Urothelium cell line (cell line): ENCODE data around the gene MR1.
"Not testable (repeated sequence)": the region's sequence is repeated elsewhere in the genome, so short reads cannot be mapped to it uniquely, and the experiment has no call there.

Experiments used
- DNase-seq: peaks from one replicate; pipeline ENCODE4 v3.0.0; 2011; ENCODE audit warnings: low spot score, mixed read lengths
- FAIRE-seq: peaks from 2 replicates; lab custom pipeline; 2011; peaks lifted over from hg19 to GRCh38; lab: Jason Lieb, UNC

The MR1 gene

DNA sequence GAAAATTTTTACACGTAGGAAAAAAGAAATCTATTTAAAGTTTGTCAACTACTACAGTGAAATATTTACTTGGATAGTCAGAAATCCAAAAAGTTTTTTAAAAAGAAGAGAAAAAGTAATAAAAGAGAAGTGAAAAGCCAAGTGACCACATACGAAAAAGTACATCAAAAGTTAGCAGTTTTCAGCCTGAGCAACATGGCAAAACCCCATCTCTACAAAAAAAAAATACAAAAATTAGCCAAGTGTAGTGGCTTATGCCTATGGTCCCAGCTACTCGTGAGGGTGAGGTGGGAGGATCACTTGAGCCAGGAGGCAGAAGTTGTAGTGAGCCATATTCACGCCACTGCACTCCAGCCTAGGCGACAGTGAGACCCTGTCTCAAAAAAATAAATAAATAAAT is 5.2 kb upstream of the MR1 start:
- DNase-seq (no peak), FAIRE-seq (no peak)

DNA sequence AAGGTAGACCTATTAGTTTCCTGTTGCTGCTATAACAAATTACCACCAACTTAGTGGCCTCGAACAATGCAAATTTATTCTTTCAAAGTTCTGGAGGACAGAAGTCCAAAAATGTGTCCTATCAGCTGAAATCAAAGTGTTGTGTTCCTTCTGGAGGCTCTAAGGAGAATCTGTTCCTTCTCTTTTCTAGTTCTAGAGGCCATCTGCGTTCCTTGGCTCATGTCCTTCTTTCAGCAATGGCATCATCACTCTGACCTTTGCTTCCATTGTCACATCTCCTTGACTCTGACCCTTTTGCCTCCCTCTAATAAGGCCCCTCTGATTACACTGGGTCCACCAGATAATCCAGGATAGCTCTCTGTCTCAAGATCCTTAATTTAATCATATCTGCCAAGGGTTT is 1.2 kb upstream of the MR1 start:
- FAIRE-seq (no peak), DNase-seq (no peak)

DNA sequence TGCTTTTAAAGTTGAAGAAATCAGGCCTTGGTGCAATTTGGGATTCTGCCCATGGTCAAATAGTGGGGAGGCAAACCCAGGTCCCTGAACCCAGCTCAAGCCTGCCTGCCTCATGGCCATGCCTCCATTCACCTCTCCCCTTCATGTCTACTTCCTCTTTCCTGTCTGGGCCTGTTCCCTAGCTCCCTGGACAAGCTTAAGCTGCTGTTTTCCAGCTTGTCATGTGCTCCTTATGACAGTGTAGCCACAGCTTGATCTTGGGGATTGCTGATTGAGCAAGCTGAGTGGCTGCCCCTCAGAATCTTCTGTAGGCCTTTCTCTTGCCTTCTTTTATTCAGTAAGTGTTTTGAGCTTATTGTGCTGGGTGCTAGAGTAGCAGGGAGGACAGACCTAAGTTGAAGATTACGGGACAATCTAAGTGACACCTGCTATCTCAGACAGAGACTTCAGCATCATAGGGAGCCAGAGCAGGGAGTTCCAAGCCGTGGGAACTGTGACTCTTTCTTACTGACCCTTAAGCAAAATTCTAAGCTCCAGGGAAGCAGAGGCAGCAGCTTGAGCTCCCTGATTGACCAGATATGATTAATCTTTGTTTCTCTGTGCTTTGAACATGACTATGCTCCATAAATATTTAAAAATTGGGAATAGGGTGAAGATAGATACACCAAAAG is 520 bp upstream of the MR1 start:
- FAIRE-seq (no peak), DNase-seq (no peak)

DNA sequence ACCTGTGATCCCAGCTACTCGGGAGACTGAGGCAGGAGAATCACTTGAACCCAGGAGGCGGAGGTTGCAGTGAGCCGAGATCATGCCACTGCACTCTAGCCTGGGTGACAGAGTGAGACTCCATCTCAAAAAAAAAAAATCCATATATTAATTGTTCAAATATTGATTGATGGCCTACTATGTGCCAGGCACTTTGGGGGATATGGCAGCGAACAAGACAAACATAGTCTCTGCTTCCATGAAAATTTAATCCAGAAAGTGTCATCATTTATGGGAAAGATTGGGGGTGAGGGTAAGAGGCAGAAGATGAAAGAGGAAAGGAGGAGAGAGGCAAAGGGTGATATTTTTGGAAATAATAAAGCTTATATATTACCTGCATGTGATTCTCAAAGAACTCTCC is 1.4 kb downstream of the MR1 start:
- DNase-seq, FAIRE-seq: not testable (repeated sequence)

DNA sequence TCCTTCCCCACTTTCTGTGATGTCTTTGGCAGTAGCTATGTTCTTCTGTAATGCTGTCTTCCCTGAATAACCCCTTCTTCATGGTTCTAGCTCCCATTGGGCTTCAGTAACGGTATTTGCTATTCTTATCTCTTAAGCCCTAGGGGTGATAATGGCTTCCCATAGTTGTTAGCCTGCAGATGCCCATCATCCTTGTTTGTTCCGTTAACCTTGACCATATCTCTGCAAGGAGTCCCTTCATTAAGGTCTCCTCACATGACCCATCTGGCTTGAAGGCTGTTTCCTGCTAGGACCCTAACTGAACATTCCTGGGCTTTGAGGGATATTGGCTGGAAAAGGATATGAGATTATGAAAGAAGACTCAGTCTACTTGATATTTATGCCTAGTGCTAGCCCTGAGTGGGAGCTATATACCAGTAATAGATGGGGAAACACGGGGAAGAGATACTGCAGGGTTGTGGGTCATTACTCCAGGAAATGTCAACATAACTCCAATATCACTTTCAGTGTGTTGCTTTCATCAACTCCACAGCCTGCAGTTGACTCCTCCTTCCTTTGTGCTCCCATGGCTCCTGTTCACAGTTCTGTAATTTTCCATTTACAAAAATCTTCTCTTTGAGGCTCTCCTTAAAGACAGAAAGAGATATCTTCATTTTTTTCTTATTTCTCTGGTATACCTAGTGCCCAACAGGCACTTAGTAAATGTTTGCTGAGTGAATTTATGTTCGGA is 2.5 kb downstream of the MR1 start:
- DNase-seq (no peak), FAIRE-seq (no peak)

DNA sequence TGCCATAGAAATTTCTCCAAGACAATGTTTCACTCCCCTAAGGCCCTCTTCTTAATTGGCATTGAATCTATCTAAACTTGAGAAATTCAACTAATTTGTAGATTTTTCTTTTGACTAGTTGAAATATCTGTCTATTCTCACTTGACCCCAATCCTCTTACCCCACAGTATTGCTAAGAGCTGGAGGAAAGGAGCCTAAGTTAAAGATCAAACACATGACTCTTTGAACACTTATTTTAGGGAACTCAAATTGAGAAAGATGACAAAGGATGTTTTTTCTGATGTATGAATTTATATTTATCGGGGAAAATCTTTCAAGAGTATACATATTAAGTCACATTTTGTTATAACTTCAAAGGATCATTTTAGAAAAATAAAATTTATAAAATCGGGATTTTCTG is 3.6 kb downstream of the MR1 start:
- no peak for FAIRE-seq
- DNase-seq, result no peak

DNA sequence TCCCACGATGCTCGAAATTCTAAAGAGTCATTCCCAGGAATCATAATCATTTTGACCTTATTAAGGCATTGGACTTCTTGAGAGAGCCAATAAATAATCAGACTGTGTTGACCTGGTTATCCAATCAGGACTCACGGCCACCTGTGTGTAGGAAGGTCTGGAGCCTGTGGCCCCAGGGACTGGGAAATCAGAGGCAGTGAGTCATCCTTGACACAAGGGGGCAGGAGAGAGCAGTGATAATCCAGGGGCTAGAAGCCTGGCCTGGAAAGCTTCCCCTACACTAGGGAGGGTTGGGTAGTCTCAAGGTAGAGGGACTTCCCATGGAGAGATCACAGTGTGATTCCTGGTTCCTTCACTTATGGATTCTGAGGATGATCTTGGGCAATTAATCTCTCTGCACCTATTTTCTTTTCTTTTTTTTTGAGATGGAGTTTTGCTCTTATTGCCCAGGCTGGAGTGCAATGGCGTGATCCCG is 4.7 kb downstream of the MR1 start:
- no peak for FAIRE-seq

DNA sequence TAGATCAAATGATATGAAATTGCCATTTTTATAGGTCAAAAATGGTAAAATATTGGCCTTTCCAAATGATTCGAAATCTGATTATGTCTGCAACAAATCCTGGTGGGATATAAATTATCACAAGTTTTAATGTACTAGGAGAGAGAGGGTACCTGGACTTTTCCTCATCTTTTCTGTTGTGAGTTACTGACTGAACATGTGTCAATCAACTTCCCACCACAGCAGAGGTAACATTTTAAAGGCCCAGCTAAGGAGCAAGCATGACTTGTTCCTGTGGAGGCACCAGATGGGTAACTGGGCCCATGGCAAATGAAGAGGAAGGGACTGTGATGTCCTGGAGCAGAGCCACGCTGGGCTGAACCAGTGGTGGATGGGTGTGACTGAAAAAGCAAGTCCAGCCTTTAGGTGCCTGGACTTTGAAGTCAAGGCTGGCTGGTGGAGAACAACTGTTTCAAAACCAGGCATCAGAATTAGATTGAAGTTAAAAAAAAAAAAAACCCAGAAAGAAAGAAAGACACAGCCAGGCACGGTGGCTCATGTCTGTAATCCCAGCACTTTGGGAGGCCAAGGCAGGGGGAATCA is 6.6 kb downstream of the MR1 start:
- DNase-seq, result no peak
- no peak for FAIRE-seq

More for the DNA sequence above, 4.7 kb downstream of the MR1 start:
- DNase-seq, result peak; percentile 76

DNA sequence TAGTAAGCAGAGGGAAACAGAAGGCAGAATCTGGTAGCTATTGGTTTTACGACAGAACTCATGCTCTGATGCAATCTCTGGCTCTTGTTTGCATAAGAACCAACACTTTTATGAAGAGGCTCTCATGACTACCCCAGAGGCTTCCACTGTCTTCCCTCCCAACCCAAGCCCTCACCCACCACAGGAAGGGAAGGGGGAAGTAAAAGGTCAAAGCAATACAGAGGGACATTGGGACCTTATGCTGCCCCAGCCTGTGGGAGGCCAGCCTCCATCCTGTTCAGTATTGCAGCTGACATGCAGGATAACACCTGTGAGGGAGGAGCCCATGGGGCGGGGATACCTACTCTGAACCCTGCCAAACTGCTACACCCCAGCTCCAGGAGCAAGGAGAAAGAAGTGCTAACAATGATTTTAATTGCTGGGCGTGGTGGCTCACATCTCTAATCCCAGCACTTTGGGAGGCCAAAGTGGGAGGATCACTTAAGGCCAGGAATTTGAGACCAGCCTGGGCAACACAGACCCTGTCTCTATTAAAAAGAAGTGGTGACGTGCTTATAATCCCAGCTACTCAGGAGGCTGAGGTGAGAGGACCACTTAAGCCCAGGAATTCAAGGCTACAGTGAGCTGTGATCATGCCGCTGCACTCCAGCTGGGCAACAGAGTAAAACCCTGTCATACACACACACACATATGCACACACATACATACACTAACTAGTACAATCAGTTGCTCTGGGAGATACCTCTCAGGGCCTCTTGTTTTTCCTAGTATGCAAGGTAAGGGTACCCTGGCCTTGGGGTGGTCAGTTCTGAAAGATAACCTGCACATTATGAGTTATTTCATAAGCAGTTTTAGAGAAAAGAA is 9.5 kb downstream of the MR1 start:
- no peak for DNase-seq
- FAIRE-seq, result no peak

DNA sequence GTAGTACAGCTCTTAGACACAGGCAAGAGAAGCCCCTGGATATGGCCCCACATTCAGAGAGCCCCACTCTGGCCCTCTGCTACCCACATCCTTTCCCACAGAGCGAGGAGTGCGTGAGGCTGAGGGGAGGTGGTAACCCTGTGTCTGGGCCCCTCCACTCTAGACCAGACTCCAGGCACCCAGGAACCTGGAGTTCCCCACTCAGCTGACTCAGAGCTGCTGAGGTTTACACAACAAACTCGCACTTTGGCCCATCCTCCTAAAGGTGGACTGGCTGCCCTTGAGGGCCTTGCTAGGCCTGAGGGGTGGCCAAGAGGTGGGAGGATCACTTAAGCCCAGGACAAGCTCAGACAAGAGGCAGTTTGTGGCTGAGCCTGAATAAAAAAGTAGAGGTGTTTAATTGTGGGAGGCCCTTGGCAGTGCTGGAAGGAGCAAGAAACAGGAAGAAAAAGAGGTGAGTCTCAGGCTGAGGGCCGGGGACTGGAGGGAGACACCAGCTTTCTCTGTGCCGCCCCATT is 10.7 kb downstream of the MR1 start:
- DNase-seq (no peak), FAIRE-seq (no peak)

DNA sequence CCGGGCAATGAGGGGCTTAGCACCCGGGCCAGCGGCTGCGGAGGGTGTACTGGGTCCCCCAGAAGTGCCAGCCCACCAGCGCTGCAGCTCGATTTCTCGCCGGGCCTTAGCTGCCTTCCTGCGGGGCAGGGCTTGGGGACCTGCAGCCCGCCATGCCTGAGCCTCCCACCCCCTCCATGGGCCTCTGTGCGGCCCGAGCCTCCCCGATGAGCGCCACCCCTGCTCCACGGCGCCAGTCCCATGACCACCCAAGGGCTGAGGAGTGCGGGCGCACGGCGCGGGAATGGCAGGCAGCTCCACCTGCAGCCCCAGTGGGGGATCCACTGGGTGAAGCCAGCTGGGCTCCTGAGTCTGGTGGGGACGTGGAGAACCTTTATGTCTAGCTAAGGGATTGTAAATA is 12.2 kb downstream of the MR1 start:
- not testable (repeated sequence) for FAIRE-seq, DNase-seq

DNA sequence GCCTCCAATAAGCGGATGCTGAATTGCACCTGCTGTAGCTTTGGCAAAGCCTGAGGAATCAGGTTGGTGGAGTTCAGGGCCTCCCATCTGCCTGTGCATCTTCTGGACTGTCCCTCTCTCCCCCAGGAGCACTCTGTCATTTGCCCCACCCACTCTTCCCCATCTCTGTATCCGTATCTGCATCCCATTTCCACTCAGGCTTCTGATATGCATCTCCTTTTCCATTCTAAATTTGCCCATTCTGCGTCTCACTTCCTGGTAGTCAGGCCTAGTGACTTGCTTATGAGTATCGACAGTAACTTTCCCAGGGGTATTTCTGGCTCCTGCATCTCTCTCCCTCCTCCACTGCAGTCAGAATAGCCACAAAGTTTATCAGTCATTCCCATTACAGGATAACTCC is 15.6 kb downstream of the MR1 start:
- no peak for FAIRE-seq
- DNase-seq, result no peak

DNA sequence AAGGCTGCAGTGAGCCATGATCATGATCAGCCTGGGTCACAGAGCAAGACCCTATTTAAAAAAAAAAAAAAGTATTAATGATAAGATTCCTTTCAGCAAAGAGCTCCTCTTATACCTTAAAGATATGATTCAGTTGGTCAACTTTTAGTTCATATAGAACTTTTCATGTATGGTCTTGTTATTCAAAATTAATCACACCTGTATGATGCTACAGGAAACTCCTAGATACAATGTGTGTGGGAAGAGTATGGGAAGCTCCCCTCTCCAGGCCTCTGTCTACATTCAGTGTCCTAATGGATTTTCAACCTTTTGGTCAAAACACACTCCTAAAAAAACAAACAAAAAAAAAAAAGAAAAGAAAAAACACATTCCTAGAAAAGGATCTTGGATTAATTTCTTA is 17.1 kb downstream of the MR1 start:
- FAIRE-seq (no peak), DNase-seq (no peak)

DNA sequence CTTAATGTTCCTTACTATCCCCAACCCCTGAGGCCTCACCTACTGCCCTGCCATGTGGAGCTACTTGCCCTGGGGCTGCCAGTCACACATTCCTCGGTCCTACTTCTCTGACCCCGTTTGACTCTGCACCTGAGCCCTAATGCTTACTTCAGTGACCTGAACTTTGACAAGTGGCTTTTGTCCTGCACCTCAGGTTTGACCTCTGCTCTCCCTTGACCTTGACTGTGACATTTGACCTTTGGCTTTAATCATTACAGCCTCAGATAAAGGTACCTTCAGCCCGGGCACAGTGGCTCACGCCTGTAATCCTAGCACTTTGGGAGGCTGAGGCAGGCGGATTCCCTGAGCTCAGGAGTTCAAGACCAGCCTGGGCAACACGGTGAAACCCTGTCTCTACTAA is 22.8 kb downstream of the MR1 start:
- FAIRE-seq (no peak), DNase-seq (no peak)

DNA sequence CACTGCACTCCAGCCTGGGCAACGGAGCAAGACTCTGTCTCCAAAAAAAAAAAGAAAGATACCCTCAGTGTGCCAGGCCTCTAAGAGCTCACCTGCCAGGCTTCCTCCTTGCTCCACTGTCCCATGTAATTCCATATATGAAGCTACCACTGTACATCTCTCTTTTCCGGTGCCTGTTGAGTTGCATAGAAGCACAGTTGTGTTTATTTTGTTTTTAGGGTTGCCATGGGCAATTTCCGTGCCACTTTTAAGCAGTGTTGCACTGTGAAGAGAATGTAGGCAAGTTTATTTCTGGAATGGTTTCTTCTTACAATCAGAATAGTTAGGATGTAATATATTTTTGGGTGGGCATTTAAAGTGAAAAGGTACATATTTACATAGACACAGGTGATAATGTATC is 23.3 kb downstream of the MR1 start:
- no peak for FAIRE-seq
- DNase-seq, result no peak

DNA sequence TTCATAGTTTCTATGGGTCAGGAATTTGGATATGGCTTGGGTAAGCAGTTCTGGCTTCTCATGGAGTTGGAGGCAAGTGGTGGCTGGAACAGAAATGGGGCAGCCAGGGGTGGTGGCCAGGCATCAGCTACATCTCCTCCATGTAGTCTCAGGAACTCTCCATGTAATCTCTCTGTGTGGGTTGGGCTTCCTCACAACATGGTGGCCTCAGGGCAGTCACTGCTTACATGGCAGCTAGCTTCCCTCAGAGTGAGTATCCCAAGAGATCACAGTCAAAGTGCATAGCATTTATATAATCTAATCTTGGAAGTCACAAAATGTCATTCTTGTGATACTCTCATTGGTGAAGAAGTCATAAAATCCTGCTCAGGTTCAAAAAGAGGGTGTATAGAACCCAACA is 25.7 kb downstream of the MR1 start:
- FAIRE-seq (no peak), DNase-seq (no peak)

DNA sequence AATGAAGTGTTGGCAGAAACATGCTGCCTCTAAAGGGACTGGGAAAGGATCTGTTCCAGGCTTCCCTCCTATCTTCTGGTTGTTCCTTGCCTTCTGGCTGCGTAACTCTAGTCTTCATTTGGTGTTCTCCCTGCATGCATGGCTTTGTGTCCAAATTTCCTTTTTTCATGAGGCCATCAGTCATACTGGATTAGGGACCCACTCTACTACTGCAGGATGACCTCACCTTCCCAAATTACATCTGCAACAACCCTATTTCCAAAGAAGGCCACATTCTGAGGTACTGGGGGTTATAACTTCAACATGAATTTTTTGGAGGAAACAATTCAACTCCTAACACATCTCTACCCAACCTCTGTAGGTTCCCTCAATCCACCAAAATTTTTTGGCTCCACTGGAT is 26.3 kb downstream of the MR1 start:
- DNase-seq (no peak), FAIRE-seq (no peak)

DNA sequence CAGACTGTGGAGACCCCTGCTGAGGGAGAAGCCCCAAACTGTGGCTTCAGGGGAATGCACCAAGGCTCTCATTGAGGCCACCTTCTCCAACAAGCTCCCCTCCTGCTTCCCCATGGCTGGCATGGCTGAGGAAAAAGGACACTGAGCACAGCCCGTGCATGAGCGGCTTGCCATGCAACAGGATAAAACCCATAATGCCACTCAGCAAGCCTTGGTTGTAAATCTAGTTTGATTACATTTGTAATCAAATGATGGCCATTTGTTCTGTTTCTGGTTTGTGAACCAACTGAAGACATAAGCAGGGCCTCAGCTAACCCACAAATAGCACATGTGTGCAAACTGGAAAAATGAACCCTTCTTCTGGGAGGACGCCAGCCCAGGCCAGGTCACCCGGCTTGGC is 27.2 kb downstream of the MR1 start:
- DNase-seq, FAIRE-seq: not testable (repeated sequence)

DNA sequence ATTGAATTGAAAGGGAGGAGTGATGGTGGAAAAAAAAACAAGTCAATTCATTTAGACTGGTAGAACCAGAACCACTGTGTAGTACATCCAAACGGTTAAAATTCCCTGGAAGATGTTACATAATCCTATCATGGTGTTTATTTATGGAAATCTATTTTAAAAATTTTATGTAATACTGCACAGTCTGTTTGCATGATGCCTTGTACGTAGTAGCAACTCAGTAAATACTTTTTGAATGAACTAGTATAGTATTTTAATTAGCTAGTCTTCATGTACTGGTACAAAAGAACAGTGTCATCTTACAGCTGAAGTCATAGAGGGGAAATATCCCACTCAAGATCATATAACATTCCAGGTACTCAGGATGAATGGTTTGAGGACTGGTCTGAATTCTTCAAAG is 27.7 kb downstream of the MR1 start:
- no peak for FAIRE-seq
- DNase-seq, result no peak

DNA sequence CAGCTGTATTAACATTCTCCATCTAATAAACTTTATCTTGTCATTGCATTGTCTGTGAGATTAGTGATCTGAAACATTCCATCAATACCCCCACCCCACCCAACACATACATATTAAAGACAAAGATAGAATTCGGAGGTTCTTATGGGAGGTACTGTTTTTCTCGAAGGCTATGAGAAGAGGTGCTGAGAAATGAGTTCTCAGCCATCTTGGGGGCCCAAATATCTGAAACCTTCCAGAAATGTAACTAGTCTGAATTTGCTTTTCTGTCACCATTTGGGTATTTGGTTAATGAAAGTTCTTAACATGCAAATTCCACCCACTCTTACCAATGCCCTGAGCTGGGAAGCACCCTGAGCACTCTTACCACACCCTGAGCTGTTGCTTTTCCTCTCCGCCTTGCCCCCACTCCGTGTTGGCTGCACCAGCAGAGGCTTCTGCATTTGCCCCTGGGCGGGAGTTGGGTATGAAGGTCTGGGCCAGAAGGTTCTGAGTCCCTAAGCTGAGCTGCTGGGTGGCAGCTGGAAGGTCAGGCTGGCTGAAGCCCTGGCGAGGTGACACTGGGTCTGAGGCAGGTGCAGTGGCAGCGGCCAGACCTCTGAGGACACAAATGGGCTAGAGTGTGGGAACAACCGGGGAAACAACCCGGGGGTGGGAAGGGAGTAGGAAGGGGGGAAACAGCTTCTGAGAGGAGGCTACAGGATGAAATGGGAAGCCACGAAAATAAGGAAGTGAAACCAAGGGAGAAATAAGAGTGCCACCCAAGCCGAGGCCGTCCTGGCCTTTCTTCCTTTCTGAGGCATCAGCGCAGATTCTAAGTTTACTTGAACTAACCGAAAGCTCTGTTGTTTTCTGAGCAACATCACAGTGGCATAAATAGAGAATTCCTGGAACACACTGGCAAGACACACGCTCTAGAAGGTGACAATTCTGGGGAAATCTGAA is 28.4 kb downstream of the MR1 start:
- DNase-seq, result no peak
- no peak for FAIRE-seq
